ENCODE results near the gene CDC14B.

Gene CDC14B

DNA sequence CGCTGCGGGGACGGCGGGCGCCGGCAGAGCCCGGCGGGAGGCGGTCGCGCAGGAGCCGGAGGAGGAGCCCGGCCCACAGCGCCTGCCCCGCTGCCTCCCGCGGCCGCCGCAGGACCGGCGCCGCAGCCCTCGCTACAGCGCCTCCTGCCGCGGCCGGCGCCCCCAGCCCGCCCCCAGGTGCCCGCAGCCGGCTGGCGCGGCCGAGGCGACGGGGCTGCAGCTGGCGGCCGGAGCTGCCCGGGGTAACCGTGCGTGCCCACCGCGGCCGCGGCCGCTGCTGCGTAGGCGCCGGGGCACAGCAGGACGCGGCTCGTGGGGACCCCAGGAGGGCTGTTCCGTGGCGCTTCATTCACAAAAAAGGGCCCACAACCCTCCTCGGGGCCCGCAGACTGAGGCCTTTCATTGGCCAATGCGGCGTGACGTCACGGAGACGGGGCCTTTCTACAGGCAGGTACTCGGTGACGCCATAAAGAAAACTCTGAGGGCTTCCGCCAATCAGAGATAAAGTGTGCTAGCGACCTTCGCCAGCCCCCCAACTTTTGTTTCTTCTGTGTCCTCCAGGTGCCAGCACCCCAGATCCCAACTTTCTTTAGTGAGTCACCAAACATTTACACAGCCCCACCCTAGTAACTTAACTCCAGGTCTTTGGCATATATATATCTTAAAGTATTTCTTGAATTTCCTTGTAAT lies at the start of gene CDC14B:
CDC14B (minus strand) TSS at position 353 of the 690 bp plus-strand sequence. CDS start 465 bp downstream, outside the sequence.
- no peak within 1 kb of the TSS for H3K4me3 ChIP-seq (ENCODE audit: insufficient read depth, low read length, poor library complexity, severe bottlenecking)
- H3K9me2 ChIP-seq (replicated peaks; ENCODE audit: insufficient read depth, low read length) = no peaks in the 10 kb centered on the region
- peak within 1 kb of the TSS; percentile 40 for H2AFZ ChIP-seq (ENCODE audit: low read depth, low read length, severe bottlenecking)
- no peaks in the 10 kb centered on the region for H4K20me1 ChIP-seq (ENCODE audit: low read depth, low read length)
- H3K9ac ChIP-seq (ENCODE audit: low read length) = no peak within 1 kb of the TSS
- no peaks in the 10 kb centered on the region for H3K36me3 ChIP-seq (ENCODE audit: low read length)
- H3K27ac ChIP-seq (ENCODE audit: low read depth, low read length) = no peak within 1 kb of the TSS
- no peak within 1 kb of the TSS for H3K4me2 ChIP-seq (ENCODE audit: low read depth, low read length, poor library complexity, severe bottlenecking)
- no peaks in the 10 kb centered on the region for H3K9me3 ChIP-seq (ENCODE audit: insufficient read depth, low read length)
- no peak for TF ChIP-seq EZH2phosphoT487 (conservative IDR thresholded peaks at IDR 0.05; ENCODE audit: low read length)
- TF ChIP-seq CTCF (IDR thresholded peaks at IDR 0.05; ENCODE audit: insufficient read depth, low read length, poor library complexity, severe bottlenecking) = no peak
- H3F3A ChIP-seq (ENCODE audit: insufficient read depth) = no peaks in the 10 kb centered on the region
- no peaks in the 10 kb centered on the region for H3K79me2 ChIP-seq (ENCODE audit: insufficient read depth, low read length)
- H3K27me3 ChIP-seq (ENCODE audit: low read length) = no peaks in the 10 kb centered on the region

GRCh38 chr9:96668868-96669534 lies 49.4 kb upstream of the CDC14B start:
- no peak overlapping the region for H3K9ac ChIP-seq (ENCODE audit: low read length)
- no peaks in the 10 kb centered on the region for H3K27me3 ChIP-seq (ENCODE audit: low read length)
- H3K9me3 ChIP-seq (ENCODE audit: insufficient read depth, low read length) = no peaks in the 10 kb centered on the region
- H3K79me2 ChIP-seq (ENCODE audit: insufficient read depth, low read length) = no peaks in the 10 kb centered on the region
- no peaks in the 10 kb centered on the region for H3K9me2 ChIP-seq (replicated peaks; ENCODE audit: insufficient read depth, low read length)
- no peaks in the 10 kb centered on the region for H3K36me3 ChIP-seq (ENCODE audit: low read length)
- H4K20me1 ChIP-seq (ENCODE audit: low read depth, low read length) = no peaks in the 10 kb centered on the region
- H3K4me3 ChIP-seq (ENCODE audit: insufficient read depth, low read length, poor library complexity, severe bottlenecking) = no peak overlapping the region
- no peak overlapping the region for H3K27ac ChIP-seq (ENCODE audit: low read depth, low read length)
- H3F3A ChIP-seq (ENCODE audit: insufficient read depth) = no peaks in the 10 kb centered on the region
- H3K4me2 ChIP-seq (ENCODE audit: low read depth, low read length, poor library complexity, severe bottlenecking) = no peak overlapping the region
- TF ChIP-seq CTCF (IDR thresholded peaks at IDR 0.05; ENCODE audit: insufficient read depth, low read length, poor library complexity, severe bottlenecking) = no peak
- no peak for TF ChIP-seq EZH2phosphoT487 (conservative IDR thresholded peaks at IDR 0.05; ENCODE audit: low read length)
- H2AFZ ChIP-seq (ENCODE audit: low read depth, low read length, severe bottlenecking) = no peak overlapping the region

- Histone ChIP-seq H4K20me1 (ENCODE audit: low read depth, low read length) (no peaks in the 10 kb centered on the region), H3K36me3 (ENCODE audit: low read length) (no peaks in the 10 kb centered on the region), H3K4me3 (ENCODE audit: insufficient read depth, low read length, poor library complexity, severe bottlenecking) (no peak overlapping the region), H3K4me2 (ENCODE audit: low read depth, low read length, poor library complexity, severe bottlenecking) (no peak overlapping the region), H3K27ac (ENCODE audit: low read depth, low read length) (no peak overlapping the region), H3F3A (ENCODE audit: insufficient read depth) (no peaks in the 10 kb centered on the region), H3K9ac (ENCODE audit: low read length) (no peak overlapping the region), H2AFZ (ENCODE audit: low read depth, low read length, severe bottlenecking) (no peak overlapping the region), H3K27me3 (ENCODE audit: low read length) (no peaks in the 10 kb centered on the region), H3K9me3 (ENCODE audit: insufficient read depth, low read length) (no peaks in the 10 kb centered on the region), H3K9me2 (replicated peaks; ENCODE audit: insufficient read depth, low read length) (no peaks in the 10 kb centered on the region), H3K79me2 (ENCODE audit: insufficient read depth, low read length) (no peaks in the 10 kb centered on the region)
- TF ChIP-seq CTCF (IDR thresholded peaks at IDR 0.05; ENCODE audit: insufficient read depth, low read length, poor library complexity, severe bottlenecking) (no peak), EZH2phosphoT487 (conservative IDR thresholded peaks at IDR 0.05; ENCODE audit: low read length) (no peak)
These were observed 47.7 kb upstream of the CDC14B start for GRCh38 chr9:96667363-96667728.
